H1 (cell line): ENCODE measurements around the gene UBAP2.

Experiments used
- CREB1 ChIP-seq: IDR thresholded peaks from 2 replicates; pipeline ENCODE4 v1.6.1; 2012; ENCODE audit warnings: inconsistent platforms
- CTCF ChIP-seq, 3 experiments: IDR thresholded peaks; 1 replicate in 2 of 3; 2 replicates in 1 of 3; pipeline versions ENCODE4 v1.5.1 to v1.6.1; 2011; ENCODE audit warnings: low read length in 3 of 3, mild to moderate bottlenecking in 3 of 3, inconsistent platforms in 2 of 3, low read depth in 1 of 3, moderate library complexity in 1 of 3; ENCODE audit not compliant: insufficient read depth in 1 of 3; ENCODE audit errors: control extremely low read depth in 1 of 3
- HDAC6 ChIP-seq: IDR thresholded peaks from one replicate; pipeline ENCODE4 v1.7.1; 2012; ENCODE audit warnings: low read depth, mild to moderate bottlenecking, inconsistent platforms, low read length, moderate library complexity
- JUN ChIP-seq: IDR thresholded peaks from 2 replicates; pipeline ENCODE4 v1.6.1; 2011; ENCODE audit warnings: low read depth, mild to moderate bottlenecking, improper control_type of control experiment, low read length
- POLR2A ChIP-seq, 2 experiments: IDR thresholded peaks; 1 replicate in 1 of 2; 2 replicates in 1 of 2; pipeline ENCODE4 v1.6.1; 2011; ENCODE audit warnings: low read depth in 2 of 2, low read length in 2 of 2, mild to moderate bottlenecking in 2 of 2; ENCODE audit errors: control extremely low read depth in 1 of 2
- POLR2AphosphoS5 ChIP-seq: IDR thresholded peaks from 2 replicates; pipeline ENCODE4 v1.6.1; 2011; ENCODE audit warnings: low read depth, low read length
- RFX5 ChIP-seq: IDR thresholded peaks from 2 replicates; pipeline ENCODE4 v1.6.1; 2011; ENCODE audit warnings: low read depth, low read length, improper control_type of control experiment, borderline replicate concordance
- SAP30 ChIP-seq: fragments of 300-600 bp; sonication (generic); IDR thresholded peaks from 2 replicates; pipeline ENCODE4 v1.7.1; 2012; ENCODE audit warnings: low read length, moderate library complexity, mild to moderate bottlenecking, inconsistent platforms; ENCODE audit not compliant: insufficient read depth, insufficient replicate concordance
- ZNF274 ChIP-seq: IDR thresholded peaks from 2 replicates; pipeline ENCODE4 v1.7.0; 2012; ENCODE audit warnings: low read length, borderline replicate concordance; ENCODE audit errors: extremely low read depth

- peak; percentile 74; the same call in 1 of the 2 replicates for TF ChIP-seq POLR2AphosphoS5
- TF ChIP-seq RFX5 = no peak
- peak in 1 of 2 experiments; percentile 54; a peak in 1 of 3 replicates for TF ChIP-seq POLR2A (IDR thresholded peaks at IDR 0.05; ENCODE audit: control extremely low read depth in 1 of 2, low read depth in 2 of 2, low read length in 2 of 2)
- no peak for TF ChIP-seq ZNF274
- no peak for TF ChIP-seq HDAC6
- TF ChIP-seq CTCF (IDR thresholded peaks at IDR 0.05; ENCODE audit: control extremely low read depth in 1 of 3, insufficient read depth in 1 of 3, low read depth in 1 of 3, low read length in 3 of 3) = no peak
- no peak for TF ChIP-seq SAP30
- no peak for TF ChIP-seq JUN
- TF ChIP-seq CREB1 = no peak
These were observed 131.7 kb downstream of the UBAP2 start for GRCh38 chr9:33917036-33917435.
